Smooth muscle cell (in vitro differentiated cells): ENCODE data around the gene ERCC1. TPM values are rescaled to one million over a fixed set of nuclear protein-coding genes. Genes with fewer than 3 reads are reported as not detected.

ENCODE experiments used
- DNase-seq: peaks from one replicate; lab custom pipeline; 2025; ENCODE audit not compliant: unreplicated experiment; lab: John Stamatoyannopoulos, UW
- H2AFZ ChIP-seq: fragments of 200-600 bp; sonication (generic); 2 replicates; pipeline ENCODE4 v1.6.0; 2016; ENCODE audit warnings: antibody characterized with exemption, low read depth, mild to moderate bottlenecking
- H3F3A ChIP-seq: fragments of 200-600 bp; sonication (generic); 2 replicates; pipeline ENCODE4 v1.6.0; 2017; ENCODE audit warnings: antibody characterized with exemption, low read depth
- H3K27ac ChIP-seq: fragments of 200-600 bp; sonication (generic); 2 replicates; pipeline ENCODE4 v1.5.1; 2016; ENCODE audit warnings: low read depth, mild to moderate bottlenecking
- H3K27me3 ChIP-seq: fragments of 200-600 bp; sonication (generic); 2 replicates; pipeline ENCODE4 v1.6.1; 2016; ENCODE audit warnings: low read depth, mild to moderate bottlenecking
- H3K36me3 ChIP-seq: fragments of 200-600 bp; sonication (generic); 2 replicates; pipeline ENCODE4 v1.5.1; 2016; ENCODE audit warnings: low read depth
- H3K4me1 ChIP-seq: fragments of 200-600 bp; sonication (generic); 2 replicates; pipeline ENCODE4 v1.5.1; 2016; ENCODE audit warnings: low read depth
- H3K4me2 ChIP-seq: fragments of 200-600 bp; sonication (generic); 2 replicates; pipeline ENCODE4 v1.6.0; 2016; ENCODE audit warnings: mild to moderate bottlenecking
- H3K4me3 ChIP-seq: fragments of 200-600 bp; sonication (generic); 2 replicates; pipeline ENCODE4 v1.5.1; 2016; ENCODE audit warnings: mild to moderate bottlenecking
- H3K79me2 ChIP-seq: fragments of 200-600 bp; sonication (generic); 2 replicates; pipeline ENCODE4 v1.6.0; 2016; ENCODE audit warnings: low read depth, mild to moderate bottlenecking
- H3K9ac ChIP-seq: fragments of 200-600 bp; sonication (generic); 2 replicates; pipeline ENCODE4 v1.6.0; 2016; ENCODE audit warnings: low read depth
- H3K9me3 ChIP-seq: fragments of 200-600 bp; sonication (generic); replicated peaks from 2 replicates; pipeline ENCODE4 v1.5.1; 2016; ENCODE audit warnings: low read depth
- H4K20me1 ChIP-seq: fragments of 200-600 bp; sonication (generic); 2 replicates; pipeline ENCODE4 v1.6.0; 2016; ENCODE audit warnings: low read depth
- WGBS: methylation state at CpG from one replicate; pipeline ENCODE4 v1.1.7; 2016; ENCODE audit warnings: low lambda C conversion rate; 5-methylcytosine and 5-hydroxymethylcytosine counted together
- polyA plus RNA-seq: library from polyadenylated mRNA; unstranded; fragments of >200 nt; fragmentation: Nextera tagmentation; extraction: Ambion mirVana; gene quantifications from 2 replicates; pipeline ENCODE4 v1.2.1, GENCODE V29; 2016
- total RNA-seq: library from RNA; depleted of rRNA; stranded (reverse); fragments of >200 nt; gene quantifications from 2 replicates; pipeline ENCODE4 v1.2.3, GENCODE V29; 2014
- TF ChIP-seq, protein P1 (sequence below): fragments of 200-600 bp; sonication (generic); IDR thresholded peaks from 2 replicates; pipeline ENCODE4 v1.5.1; 2017; ENCODE audit warnings: borderline replicate concordance, mild to moderate bottlenecking, antibody characterized with exemption; ENCODE audit not compliant: insufficient read depth, poor library complexity, severe bottlenecking

ERCC1 gene
- total and polyA plus RNA-seq, 2 experiments from 2014 or later = 72.6 to 90.4 TPM

GRCh38 chr19:45469945-45470761, 46.4 kb upstream of the ERCC1 start:
- Histone ChIP-seq H3K9ac (peak overlapping the region; percentile 100), H3K36me3 (peaks cover 8% of the 10 kb centered on the region), H3K4me3 (peak overlapping the region; percentile 97), H3F3A (no peaks in the 10 kb centered on the region), H3K4me1 (peaks cover 6% of the 10 kb centered on the region), H3K79me2 (peaks cover 5% of the 10 kb centered on the region), H3K27ac (peak overlapping the region; percentile 99), H3K4me2 (peak overlapping the region; percentile 99), H4K20me1 (peaks cover 53% of the 10 kb centered on the region), H3K9me3 (no peaks in the 10 kb centered on the region), H2AFZ (no peak overlapping the region), H3K27me3 (no peaks in the 10 kb centered on the region)
- DNase-seq = no peak
- TF ChIP-seq, protein P1, sequence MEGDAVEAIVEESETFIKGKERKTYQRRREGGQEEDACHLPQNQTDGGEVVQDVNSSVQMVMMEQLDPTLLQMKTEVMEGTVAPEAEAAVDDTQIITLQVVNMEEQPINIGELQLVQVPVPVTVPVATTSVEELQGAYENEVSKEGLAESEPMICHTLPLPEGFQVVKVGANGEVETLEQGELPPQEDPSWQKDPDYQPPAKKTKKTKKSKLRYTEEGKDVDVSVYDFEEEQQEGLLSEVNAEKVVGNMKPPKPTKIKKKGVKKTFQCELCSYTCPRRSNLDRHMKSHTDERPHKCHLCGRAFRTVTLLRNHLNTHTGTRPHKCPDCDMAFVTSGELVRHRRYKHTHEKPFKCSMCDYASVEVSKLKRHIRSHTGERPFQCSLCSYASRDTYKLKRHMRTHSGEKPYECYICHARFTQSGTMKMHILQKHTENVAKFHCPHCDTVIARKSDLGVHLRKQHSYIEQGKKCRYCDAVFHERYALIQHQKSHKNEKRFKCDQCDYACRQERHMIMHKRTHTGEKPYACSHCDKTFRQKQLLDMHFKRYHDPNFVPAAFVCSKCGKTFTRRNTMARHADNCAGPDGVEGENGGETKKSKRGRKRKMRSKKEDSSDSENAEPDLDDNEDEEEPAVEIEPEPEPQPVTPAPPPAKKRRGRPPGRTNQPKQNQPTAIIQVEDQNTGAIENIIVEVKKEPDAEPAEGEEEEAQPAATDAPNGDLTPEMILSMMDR = no peak
- 40% methylated on average over 33 of the region's 33 CpGs for WGBS

- peak overlapping the region; percentile 99 for H3K4me2 ChIP-seq
- TF ChIP-seq, protein P1 = no peak
- no peaks in the 10 kb centered on the region for H3F3A ChIP-seq
- H4K20me1 ChIP-seq = peaks cover 53% of the 10 kb centered on the region
- no peaks in the 10 kb centered on the region for H3K27me3 ChIP-seq
- peaks cover 6% of the 10 kb centered on the region for H3K4me1 ChIP-seq
- DNase-seq = no peak
- peaks cover 5% of the 10 kb centered on the region for H3K79me2 ChIP-seq
- 1% methylated on average over 60 of the region's 66 CpGs for WGBS
- H3K36me3 ChIP-seq = peaks cover 8% of the 10 kb centered on the region
- H3K27ac ChIP-seq = peak overlapping the region; percentile 99
- no peaks in the 10 kb centered on the region for H3K9me3 ChIP-seq
- H2AFZ ChIP-seq = no peak overlapping the region
- peak overlapping the region; percentile 100 for H3K9ac ChIP-seq
- peak overlapping the region; percentile 97 for H3K4me3 ChIP-seq
These were observed 45.6 kb upstream of the ERCC1 start for GRCh38 chr19:45469132-45469944.

- H3K36me3 ChIP-seq = peaks cover 8% of the 10 kb centered on the region
These were observed 45.0 kb upstream of the ERCC1 start for GRCh38 chr19:45468803-45469131.

More at GRCh38 chr19:45468803-45469131, 45.0 kb upstream of the ERCC1 start:
- under 1% methylated on average over 12 of the region's 19 CpGs for WGBS
- H3K79me2 ChIP-seq = peaks cover 5% of the 10 kb centered on the region
- H3K4me3 ChIP-seq = peak overlapping the region; percentile 97
- H3K9me3 ChIP-seq = no peaks in the 10 kb centered on the region
- H3K27me3 ChIP-seq = no peaks in the 10 kb centered on the region
- H3K27ac ChIP-seq = peak overlapping the region; percentile 99
- H2AFZ ChIP-seq = no peak overlapping the region
- TF ChIP-seq, protein P1 = no peak
- no peaks in the 10 kb centered on the region for H3F3A ChIP-seq
- H4K20me1 ChIP-seq = peaks cover 53% of the 10 kb centered on the region
- H3K4me2 ChIP-seq = peak overlapping the region; percentile 99
- peaks cover 6% of the 10 kb centered on the region for H3K4me1 ChIP-seq
- no peak for DNase-seq
- H3K9ac ChIP-seq = peak overlapping the region; percentile 100
